HG03064 (cell line): ENCODE results near the gene ZNF135.

ENCODE experiments used
- ATAC-seq: cut with Tn5 transposase; IDR thresholded peaks from one replicate; pipeline ENCODE4 v1.9.1; 2021; ENCODE audit warnings: low read depth; ENCODE audit not compliant: unreplicated experiment

Gene ZNF135

DNA sequence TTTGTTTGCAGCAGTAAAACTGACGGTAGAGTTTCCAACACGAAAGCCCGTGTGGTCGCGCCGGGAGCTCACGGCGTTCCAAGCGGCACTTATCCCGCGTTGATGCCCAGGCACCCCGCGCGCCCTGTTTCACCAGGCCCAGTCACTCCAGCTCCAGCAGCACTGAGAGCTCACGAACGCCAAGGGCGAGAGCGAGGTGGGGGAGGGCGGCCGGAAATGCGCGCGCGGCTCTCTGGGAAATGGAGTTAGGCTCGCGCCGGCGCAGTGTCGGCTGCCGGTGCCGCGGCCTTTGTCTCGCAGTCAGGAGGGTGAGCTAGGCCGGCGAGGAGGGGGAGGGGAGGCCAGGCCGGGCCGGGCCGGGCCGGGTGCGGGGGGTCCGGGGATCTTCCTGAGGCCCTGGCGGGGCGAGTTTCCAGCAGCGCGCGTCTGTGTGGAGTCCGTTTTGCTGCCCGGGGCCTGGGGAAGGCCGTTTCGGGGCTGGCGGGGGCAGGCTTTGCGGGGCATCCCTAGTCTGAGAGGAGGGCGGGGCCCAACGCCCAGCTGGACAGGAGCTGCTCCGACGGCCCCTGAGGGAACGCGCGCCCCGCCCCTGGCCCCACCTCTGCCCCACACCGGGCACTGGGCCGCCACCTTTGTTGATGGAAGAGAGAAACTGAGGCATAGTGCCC lies at the start of gene ZNF135:
ZNF135 (plus strand) TSS at position 280 of the 668 bp plus-strand sequence. CDS start 721 bp downstream, outside the sequence.
- no peak for ATAC-seq

DNA sequence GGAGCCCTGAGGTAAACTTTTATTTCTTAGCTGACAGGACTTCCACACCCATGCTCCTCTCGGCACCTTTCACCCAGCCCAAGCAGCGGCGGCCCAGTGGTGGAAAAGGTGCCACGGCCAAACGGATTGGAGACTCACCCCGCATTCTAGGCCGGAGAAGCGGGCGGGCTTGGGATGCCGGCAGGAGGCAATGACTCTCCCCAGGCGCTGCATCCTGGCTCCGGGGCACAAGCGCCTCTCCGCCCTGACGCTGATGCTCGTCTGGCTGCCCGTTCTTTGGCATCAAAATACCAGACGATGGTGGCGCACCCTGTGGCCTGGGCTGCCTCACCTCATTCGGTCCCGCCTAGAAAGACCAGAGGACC lies 49.8 kb upstream of the ZNF135 start:
- no peak for ATAC-seq

DNA sequence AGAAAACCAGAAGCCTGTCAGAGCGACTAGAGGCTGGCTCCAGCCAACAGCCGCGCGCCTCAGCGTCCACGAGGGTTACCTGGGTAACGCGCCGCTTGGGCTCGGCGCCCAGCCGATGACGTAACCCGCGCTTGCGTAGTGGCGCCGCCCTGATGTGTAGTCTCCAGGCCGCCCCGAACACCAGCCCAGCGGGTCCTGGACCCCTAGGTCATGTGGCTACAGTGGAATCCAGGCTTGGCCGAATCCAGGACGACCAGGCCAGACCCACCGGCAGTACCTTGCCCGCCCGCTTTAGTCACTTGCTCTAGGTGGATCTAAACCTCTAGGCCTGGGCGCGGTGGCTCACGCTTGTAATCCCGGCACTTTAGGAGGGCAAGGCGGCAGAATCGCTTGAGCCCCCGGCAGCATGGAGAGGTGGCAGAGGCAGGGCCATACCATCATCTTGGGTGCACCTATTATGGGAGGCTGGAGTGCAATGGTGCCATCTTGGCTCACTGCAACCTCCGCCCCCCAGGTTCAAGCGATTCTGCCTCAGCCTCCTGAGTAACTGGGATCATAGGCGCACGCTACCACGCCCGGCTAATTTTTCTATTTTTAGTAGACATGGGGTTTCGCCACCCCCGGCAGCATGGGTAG lies 49.3 kb upstream of the ZNF135 start:
- no peak for ATAC-seq

DNA sequence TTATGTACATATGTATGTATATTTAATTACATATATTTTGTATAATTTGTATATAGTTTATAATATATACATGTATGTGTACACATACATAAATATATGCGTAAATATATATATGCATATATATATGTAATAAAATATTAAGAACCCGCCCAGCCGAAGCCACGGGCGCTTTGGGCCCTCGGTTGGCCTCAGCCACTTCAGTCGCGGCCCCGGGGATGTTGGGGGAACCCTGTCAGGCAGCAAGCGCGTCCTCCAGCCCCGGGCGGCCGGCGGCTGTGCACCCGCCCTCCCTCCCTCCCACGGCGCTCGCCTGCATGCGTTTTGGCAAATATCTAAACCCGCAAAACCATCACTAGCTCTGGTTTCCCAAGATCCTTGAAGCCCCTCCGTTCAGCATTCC lies 48.6 kb upstream of the ZNF135 start:
- no peak for ATAC-seq

DNA sequence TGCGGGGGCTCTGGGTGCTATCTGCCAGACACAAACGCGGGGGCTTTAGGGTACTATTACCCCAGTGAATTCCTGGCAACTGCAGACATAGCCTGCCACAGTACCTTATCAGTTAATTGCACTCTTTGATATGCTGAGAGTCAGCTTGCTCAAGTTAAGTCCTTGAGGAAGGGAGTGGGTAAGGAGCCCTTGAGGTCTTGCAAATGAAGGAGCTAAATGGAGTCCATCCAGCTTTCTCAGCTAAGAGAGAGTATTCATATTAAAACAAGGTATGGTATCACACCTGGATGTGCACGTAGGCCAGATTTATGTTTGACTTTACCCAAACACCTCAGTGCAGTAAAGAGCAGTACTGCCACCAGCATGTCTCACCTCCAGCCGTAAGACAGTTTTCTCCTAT lies 44.9 kb upstream of the ZNF135 start:
- ATAC-seq, result no peak

DNA sequence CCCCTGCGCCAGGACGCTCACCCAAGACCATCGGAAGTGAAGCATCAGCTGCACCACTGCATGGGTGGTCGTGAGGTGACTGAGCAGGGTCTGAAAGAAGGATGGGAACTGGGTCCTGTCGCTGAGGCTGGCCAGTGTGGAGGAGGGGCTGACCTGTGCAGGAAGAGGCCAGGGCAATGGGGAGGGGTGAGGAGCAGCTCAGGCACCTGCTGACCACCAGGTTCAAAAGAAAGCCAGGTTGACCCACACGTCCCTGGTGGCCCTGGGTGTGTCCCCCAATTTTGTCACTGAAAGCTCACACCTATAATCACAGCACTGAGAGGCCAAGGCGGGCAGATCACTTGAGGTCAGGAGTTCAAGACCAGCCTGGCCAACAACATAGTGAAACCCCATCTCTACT lies 39.0 kb upstream of the ZNF135 start:
- no peak for ATAC-seq

DNA sequence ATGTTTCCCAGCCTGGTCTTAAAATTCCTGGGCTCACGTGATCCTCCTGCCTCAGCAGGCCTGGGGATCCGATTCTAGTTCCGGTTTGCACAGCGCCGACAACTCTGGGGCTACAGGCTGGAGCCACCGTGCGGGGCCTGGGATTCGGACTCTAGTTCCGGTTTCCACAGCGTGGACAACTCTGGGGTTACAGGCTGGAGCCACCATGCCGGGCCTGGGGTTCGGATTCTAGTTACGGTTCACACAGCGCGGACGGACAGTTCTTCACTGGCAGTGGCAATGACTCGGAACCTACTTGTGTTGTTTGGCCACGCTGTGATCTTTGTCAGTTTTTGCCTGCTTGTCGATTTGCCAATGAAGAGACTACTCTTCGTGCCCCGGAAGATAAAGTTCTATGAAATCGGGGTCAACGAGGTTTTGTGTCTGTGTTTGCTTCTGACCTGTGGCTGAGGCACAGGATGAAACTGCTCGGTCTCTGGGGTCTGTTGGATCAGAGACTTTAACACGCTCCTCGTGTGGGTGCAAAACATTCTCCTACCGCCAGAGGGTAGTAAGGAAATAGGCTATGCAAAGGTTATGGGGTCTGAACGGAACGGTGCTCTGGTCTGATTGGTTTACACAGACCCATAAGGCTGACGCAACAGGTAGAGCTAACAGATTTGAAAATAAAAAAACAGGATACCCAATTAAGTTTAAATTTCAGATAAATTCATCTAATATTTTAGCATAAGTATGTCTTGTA lies 37.4 kb upstream of the ZNF135 start:
- ATAC-seq, result no peak

DNA sequence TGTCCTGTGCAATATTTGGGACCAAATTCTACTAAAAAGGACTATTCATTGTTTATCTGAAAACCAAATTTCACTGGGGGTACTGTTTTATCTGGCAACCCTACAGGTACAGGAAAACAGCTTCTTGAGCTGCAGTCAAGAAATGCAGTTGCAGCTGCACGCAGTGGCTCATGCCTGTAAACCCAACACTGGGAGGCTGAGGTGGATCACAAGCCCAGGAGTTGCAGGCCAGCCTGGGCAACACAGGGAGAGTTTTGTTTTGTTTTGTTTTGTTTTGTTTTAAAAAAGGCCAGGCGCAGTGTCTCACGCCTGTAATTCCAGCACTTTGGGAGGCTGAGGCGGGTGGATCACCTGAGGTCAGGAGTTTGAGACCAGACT lies 36.8 kb upstream of the ZNF135 start:
- no peak for ATAC-seq

DNA sequence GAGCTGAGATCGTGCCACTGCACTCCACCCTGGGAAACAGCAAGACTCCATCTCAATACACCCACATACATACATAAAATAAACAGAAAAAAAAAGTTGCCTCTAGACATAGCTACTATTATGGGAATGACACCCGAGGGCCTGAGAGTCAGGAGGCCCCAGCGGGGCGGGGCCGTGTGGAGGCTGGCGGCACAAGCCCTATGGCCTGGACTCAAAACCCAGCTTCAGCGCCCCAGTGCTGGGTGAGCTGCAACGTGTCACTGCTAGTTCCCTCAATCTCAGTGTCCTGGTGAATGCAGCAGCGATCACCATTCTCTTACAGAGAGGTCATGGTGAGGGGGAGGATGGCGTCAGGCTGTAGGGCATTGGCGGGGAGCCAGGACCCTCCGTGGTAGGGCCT lies 34.4 kb upstream of the ZNF135 start:
- ATAC-seq, result no peak

DNA sequence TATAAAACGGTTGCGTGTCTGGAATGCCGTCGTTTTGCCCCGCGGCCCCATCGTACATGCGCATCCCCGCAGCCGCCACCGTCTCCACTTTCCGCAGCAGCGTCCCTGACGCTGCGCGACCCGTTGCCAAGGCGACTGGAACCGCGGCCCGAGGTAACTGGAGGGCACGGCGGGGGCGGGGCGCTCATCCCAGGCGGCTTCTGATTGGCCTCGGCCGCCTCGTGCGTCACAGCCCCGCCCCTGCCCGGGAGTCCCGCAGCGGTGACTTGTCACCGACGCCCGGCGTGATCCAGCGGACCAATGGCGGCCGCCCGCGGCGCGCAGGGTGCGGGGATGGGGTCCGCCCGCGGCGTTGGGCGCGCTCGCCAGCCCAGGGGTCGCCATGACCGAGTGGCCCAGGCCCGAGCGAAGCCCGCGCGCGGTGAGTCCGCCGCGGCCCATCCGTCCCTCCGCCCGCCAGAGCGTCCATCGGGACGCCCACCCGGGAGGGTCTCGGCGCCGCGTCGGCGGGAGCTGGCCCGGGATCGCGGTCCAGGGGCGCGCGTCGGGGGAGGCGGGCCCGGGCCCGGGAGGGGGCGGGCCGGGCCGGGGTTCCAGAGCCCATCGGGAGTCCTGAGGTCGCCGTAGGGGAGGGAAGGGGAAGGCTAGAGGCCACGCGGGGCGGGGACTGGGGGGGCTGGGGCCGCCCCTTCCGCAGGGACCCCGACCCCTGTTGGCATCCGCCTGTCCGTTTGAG lies 25.2 kb upstream of the ZNF135 start, which contains the start of gene ZSCAN1:
ZSCAN1 (plus strand) TSS at position 285 of the 736 bp plus-strand sequence. CDS start 3,812 bp downstream, outside the sequence.
- no peak for ATAC-seq

DNA sequence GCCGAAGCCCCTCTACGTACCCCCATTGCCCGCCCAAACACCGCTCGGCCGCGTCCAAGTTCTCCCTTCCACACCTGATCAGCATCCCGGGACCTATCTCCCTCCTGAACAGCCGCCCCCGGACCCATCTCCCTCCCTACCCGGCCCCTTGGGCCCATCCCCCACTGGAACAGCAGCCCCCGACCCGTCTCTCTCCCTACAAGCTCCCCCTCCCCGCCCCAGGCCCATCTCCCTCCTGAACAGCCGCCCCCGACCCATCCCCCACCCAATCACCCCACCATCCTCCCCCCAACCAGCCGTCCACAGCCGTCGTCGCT lies 24.6 kb upstream of the ZNF135 start:
- no peak for ATAC-seq

DNA sequence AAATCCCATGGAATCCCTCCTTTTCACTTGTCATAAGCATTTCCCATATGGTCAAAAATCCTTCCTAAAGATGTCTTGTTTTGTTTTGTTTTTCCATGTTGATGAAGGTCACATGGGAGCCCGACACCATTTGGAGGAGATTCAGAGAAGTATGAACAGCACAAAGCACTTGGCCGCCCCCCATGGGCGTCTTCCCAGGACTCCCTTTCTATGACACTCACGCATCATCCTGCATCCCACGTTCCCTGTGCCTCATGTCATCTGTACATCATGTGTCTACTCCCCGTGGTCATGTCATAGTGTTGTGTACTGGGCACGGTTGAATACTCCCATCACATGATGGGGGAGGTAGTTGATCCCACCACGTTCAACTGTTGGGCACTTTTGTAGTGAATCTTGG lies 23.2 kb upstream of the ZNF135 start:
- no peak for ATAC-seq

DNA sequence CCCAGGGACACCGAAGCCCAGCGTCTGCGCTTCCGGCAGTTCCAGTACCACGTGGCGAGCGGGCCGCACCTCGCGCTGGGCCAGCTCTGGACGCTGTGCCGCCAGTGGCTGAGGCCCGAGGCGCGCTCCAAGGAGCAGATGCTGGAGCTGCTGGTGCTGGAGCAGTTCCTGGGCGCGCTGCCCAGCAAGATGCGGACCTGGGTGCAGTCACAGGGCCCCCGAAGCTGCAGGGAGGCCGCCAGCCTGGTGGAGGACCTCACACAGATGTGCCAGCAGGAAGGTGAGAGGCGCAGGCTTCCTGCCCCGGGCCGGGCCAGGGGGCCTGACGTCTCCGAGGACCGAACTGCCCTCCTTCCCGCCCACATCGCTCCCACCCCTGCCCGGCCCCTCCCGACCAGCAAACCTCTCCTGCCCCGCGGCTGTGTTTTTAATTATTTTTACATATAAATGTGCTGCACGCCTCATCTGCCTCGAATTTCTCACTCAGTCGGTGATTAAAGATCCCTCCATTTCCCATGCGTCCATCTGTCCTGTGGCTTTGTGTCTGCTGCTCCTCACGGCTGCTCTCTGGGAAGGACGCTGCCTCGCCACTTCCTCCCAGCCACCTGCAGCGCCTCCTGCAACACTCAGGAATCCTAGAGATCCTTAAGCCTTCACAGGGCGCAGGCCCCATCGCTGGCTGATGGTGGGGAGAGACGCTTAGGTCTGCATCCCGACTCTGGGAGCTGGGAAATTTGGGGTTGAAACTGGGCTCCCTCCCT lies 21.0 kb upstream of the ZNF135 start:
- no peak for ATAC-seq

DNA sequence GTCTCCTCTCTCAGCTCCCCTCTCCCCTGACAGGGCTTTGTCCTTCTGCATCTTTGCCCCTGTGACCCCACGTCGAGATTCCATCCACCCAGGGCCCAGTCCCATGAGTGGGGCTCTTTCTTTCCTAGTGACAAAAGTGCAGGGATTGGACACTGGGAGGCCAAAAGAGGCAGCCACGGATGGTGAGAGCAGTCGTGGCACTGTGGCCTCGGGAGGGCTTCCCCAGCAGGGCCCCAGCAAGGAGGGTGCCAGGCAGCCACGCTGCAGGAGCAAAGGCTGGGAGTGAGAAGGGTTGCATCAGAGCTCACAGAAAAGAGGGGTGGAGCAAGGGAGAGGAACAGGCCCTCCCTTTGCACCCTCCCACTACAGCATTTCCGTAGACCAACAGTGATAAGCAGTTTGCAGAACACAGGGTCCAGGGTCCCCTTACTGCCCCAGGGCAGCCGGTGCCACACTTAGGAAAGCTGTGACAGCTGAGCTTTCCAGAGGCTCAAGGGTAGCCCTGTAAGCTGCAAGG lies 20.3 kb upstream of the ZNF135 start:
- no peak for ATAC-seq

DNA sequence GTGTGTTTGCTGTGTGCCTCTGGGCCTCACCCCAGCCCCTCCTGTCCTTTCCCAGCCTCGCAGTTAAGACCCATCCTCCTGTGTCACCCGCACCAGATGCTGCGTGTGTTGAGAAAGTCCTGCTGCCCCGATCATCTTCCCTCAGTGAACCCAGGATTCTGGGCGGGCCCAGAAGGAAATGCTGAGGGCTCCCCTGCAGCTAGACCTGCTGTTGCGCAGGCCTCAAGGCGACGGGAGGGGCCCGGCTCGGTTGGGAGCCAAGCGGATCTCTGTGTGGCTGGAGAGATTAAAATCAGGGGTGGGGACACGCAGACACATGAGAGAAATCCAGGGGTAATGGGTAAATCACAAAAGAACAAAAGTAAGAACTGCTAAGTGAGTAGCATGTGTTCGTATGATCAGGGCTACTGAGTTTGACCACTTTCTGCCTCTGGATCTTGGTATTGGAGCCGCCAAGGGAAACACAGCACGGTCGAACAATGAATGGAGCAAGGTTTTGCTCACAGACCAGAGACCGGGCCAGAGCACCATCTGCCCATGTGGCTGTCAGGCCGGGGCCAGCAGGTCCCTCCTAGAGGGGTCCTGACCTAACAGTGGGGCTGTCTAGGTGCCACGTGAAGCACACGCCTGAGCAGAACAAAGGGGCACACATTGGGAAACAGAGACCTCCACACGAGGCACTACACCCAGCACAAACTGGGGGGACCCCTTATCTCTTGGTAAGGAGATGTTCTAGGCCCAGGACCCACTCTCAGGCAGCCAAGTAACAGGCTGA lies 18.1 kb upstream of the ZNF135 start:
- ATAC-seq, result no peak

DNA sequence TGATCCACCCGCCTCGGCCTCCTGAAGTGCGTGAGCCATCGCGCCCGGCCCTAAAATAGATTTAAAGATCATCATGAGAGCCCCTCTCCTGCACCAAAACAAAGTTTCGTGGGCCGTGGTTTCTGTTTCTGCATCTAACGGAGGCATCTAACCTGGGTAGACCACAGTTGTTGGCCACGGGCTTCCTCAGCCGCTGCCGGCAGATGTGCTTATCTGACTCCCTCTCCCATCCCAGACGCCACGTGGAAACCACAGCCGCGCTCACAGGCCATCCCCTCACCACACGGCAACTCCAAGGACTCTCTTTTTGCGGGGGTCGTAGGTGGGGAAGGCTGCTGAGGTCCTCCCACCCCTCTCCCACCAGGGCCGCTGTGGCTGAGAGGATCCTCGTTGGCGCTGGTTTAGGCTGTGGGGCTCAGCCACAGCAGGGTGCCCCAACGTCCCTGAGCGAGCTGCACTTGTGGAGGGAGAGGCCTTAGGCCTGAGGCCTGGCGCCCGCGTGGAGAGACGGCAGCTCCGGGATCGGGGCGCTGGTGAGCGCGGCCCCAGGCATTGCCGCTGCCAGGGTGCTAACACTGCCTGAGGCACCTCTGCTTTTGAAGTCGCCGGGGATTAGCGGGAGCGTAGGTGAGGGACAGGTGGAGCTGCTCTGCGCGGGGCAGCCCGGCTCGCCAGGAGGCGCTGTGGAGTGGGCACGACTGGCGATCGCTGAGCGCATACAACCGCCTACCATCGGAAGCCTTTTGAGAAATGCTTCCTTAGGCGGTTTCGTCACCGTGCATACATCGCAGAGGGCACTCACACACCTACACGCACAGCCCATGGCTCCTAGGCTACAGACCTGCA lies 16.4 kb upstream of the ZNF135 start:
- ATAC-seq, result no peak

DNA sequence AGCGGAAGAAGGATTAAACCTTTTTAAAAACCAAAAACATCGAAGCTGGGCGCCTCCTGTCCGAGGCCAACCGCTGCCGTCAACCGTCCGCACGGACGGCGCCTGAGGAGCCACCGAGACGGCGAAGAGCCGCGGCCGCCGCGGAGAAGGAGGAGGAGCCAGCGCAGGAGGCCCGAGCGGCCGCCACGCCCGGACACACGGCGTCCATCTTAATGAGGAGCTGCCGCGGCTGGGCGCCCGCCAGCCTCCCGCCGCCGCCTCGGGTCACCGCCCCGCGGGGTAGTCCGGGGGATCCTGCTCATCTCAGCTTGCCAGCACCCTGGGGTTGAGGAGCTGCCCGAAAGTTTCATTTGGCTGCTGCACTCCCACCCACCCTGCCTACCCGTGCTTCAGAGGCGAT lies 14.7 kb upstream of the ZNF135 start:
- no peak for ATAC-seq

DNA sequence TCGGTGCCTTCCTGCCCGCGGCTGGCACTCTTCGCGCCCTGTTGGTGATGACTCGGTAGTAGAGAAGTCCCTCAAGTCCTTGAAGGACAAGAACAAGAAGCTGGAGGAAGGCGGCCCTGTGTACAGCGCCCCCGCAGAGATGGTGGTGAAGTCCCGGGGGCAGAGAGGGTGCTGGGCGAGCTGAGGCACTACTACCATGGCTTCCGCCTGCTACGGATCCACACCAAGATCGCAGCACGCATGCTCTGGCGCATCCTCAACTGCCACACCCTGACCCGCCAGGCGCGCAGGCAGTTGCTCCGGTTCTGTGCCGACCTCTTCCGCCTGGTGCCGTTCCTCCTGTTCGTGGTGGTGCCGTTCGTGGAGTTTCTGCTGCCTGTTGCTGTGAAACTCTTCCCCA lies 14.2 kb upstream of the ZNF135 start:
- no peak for ATAC-seq
